Fibroblast of lung (primary cell): Measurements from ENCODE around the gene HIC2. TPM values are rescaled to one million over a fixed set of nuclear protein-coding genes. Genes with fewer than 3 reads are reported as not detected.

Source experiments
- DNase-seq, 2 donors: peaks; one replicate each; pipeline versions ENCODE4 v3.0.0 to v3.0.0-alpha.2; 2010; ENCODE audit warnings: low read depth in 2 of 2
- H2AFZ ChIP-seq: 2 replicates; pipeline ENCODE4 v1.5.1; 2012; ENCODE audit warnings: low read length, control low read depth, inconsistent platforms
- H3K27ac ChIP-seq: 2 replicates; pipeline ENCODE4 v1.5.1; 2011; ENCODE audit warnings: low read length, control low read depth; ENCODE audit not compliant: insufficient read depth
- H3K27me3 ChIP-seq: 2 replicates; pipeline ENCODE4 v1.5.1; 2011; ENCODE audit warnings: mild to moderate bottlenecking, low read length; ENCODE audit not compliant: control insufficient read depth, insufficient read depth
- H3K36me3 ChIP-seq: 2 replicates; pipeline ENCODE4 v1.5.1; 2011; ENCODE audit warnings: low read length; ENCODE audit not compliant: control insufficient read depth, insufficient read depth
- H3K4me1 ChIP-seq: 2 replicates; pipeline ENCODE4 v1.5.1; 2011; ENCODE audit warnings: low read length; ENCODE audit not compliant: control insufficient read depth, insufficient read depth; ENCODE audit errors: extremely low read depth
- H3K4me2 ChIP-seq: 2 replicates; pipeline ENCODE4 v1.5.1; 2011; ENCODE audit warnings: low read length, control low read depth; ENCODE audit not compliant: insufficient read depth; ENCODE audit errors: extremely low read depth
- H3K4me3 ChIP-seq, 4 experiments: fragments of 200-600 bp in 1 of 4; sonication (generic) in 1 of 4; replicated peaks in 1 of 4; 2 replicates each; pipeline ENCODE4 v1.5.1; 2011 to 2016; ENCODE audit warnings: low read length in 4 of 4, low read depth in 3 of 4, mild to moderate bottlenecking in 3 of 4, control low read depth in 2 of 4, inconsistent platforms in 1 of 4, mixed read lengths in 1 of 4; ENCODE audit not compliant: insufficient read depth in 1 of 4; ENCODE audit errors: control extremely low read depth in 1 of 4
- H3K79me2 ChIP-seq: 2 replicates; pipeline ENCODE4 v1.5.1; 2012; ENCODE audit warnings: mild to moderate bottlenecking, low read length, inconsistent platforms; ENCODE audit not compliant: control insufficient read depth, insufficient read depth
- H3K9ac ChIP-seq: 2 replicates; pipeline ENCODE4 v1.5.1; 2011; ENCODE audit warnings: mild to moderate bottlenecking, low read length, control low read depth; ENCODE audit not compliant: insufficient read depth
- H3K9me3 ChIP-seq: 2 replicates; pipeline ENCODE4 v1.5.1; 2012; ENCODE audit warnings: low read depth, low read length; ENCODE audit not compliant: control insufficient read depth, insufficient read depth
- H4K20me1 ChIP-seq: 2 replicates; pipeline ENCODE4 v1.5.1; 2011; ENCODE audit warnings: low read length; ENCODE audit not compliant: control insufficient read depth, insufficient read depth; ENCODE audit errors: extremely low read depth
- EZH2 ChIP-seq: IDR thresholded peaks from 2 replicates; pipeline ENCODE4 v1.5.1; 2012; ENCODE audit warnings: low read length, control low read depth, mild to moderate bottlenecking; ENCODE audit errors: missing control alignments
- polyA plus RNA-seq, 2 donors: library from polyadenylated mRNA; depleted of rRNA in 1 of 2; stranded (reverse) in 1 of 2; unstranded in 1 of 2; fragments of >200 nt; gene quantifications; 2 replicates each; pipeline ENCODE4 v1.2.1, GENCODE V29; 2011 to 2012; ENCODE audit warnings: missing spikeins in 1 of 2
- total RNA-seq: library from RNA; depleted of rRNA; stranded (reverse); fragments of >200 nt; gene quantifications from 2 replicates; pipeline ENCODE4 v1.2.1, GENCODE V29; 2014
- TF ChIP-seq, protein P1 (sequence below), 2 donors: IDR thresholded peaks in 1 of 2; conservative IDR thresholded peaks in 1 of 2; 1 replicate in 1 of 2; 2 replicates in 1 of 2; pipeline ENCODE4 v1.5.1; 2011 to 2012; ENCODE audit warnings: low read length in 2 of 2, control low read depth in 1 of 2, inconsistent platforms in 1 of 2, low read depth in 1 of 2, mild to moderate bottlenecking in 1 of 2

The HIC2 gene
- total and polyA plus RNA-seq, 2 donors (not counting 1 experiment from before 2014, with no cell fraction given): 0.70 to 2.3 TPM

DNA sequence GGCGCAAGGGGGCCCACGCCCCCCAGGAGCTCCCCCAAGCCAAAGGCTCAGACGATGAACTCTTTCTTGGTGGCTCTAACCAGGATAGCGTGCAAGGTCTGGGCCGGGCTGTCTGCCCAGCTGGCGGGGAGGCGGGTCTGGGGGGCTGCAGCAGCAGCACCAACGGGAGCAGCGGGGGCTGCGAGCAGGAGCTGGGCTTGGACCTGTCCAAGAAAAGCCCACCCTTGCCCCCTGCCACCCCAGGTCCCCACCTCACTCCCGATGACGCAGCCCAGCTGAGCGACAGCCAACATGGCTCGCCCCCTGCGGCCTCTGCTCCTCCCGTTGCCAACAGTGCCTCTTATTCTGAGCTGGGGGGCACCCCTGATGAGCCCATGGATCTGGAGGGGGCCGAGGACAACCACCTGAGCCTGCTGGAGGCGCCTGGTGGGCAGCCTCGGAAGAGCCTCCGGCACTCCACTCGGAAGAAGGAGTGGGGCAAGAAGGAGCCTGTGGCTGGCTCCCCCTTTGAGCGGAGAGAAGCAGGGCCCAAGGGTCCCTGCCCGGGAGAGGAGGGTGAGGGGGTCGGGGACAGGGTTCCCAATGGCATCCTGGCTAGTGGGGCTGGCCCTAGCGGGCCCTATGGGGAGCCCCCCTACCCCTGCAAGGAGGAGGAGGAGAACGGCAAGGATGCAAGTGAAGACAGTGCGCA lies 28.4 kb downstream of the HIC2 start:
- no peak for TF ChIP-seq EZH2
- TF ChIP-seq, protein P1, sequence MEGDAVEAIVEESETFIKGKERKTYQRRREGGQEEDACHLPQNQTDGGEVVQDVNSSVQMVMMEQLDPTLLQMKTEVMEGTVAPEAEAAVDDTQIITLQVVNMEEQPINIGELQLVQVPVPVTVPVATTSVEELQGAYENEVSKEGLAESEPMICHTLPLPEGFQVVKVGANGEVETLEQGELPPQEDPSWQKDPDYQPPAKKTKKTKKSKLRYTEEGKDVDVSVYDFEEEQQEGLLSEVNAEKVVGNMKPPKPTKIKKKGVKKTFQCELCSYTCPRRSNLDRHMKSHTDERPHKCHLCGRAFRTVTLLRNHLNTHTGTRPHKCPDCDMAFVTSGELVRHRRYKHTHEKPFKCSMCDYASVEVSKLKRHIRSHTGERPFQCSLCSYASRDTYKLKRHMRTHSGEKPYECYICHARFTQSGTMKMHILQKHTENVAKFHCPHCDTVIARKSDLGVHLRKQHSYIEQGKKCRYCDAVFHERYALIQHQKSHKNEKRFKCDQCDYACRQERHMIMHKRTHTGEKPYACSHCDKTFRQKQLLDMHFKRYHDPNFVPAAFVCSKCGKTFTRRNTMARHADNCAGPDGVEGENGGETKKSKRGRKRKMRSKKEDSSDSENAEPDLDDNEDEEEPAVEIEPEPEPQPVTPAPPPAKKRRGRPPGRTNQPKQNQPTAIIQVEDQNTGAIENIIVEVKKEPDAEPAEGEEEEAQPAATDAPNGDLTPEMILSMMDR (conservative IDR thresholded peaks at IDR 0.05 in 1 of 2, IDR thresholded peaks at IDR 0.05 in 1 of 2; ENCODE audit: low read depth in 1 of 2, low read length in 2 of 2): no peak
- H3K4me3 ChIP-seq: no peak overlapping the region
- H3K79me2 ChIP-seq: no peaks in the 10 kb centered on the region
- peaks cover 14% of the 10 kb centered on the region for H3K36me3 ChIP-seq
- H3K9me3 ChIP-seq: no peaks in the 10 kb centered on the region
- no peak for DNase-seq
- H3K27me3 ChIP-seq: no peaks in the 10 kb centered on the region
- no peaks in the 10 kb centered on the region for H3K4me1 ChIP-seq
- no peaks in the 10 kb centered on the region for H4K20me1 ChIP-seq
- no peak overlapping the region for H3K27ac ChIP-seq
- H3K4me2 ChIP-seq: no peak overlapping the region
- H2AFZ ChIP-seq: no peak overlapping the region
- H3K9ac ChIP-seq: no peak overlapping the region

DNA sequence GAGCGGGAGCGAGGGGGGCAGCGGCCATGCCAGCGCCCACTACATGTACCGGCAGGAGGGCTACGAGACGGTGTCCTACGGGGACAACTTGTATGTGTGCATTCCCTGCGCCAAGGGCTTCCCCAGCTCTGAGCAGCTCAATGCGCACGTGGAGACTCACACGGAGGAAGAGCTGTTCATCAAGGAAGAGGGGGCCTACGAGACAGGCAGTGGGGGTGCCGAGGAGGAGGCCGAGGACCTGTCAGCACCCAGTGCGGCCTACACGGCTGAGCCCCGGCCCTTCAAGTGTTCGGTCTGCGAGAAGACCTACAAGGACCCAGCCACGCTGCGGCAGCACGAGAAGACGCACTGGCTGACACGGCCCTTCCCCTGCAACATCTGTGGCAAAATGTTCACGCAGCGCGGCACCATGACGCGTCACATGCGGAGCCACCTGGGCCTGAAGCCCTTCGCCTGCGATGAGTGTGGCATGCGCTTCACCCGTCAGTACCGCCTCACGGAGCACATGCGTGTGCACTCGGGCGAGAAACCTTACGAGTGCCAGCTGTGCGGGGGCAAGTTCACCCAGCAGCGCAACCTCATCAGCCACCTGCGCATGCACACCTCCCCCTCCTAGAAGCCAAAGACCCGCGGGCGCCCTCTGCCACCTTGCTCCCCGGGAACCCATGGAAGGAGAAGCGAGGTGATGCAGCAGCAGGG lies 29.1 kb downstream of the HIC2 start:
- TF ChIP-seq EZH2: no peak
- TF ChIP-seq, protein P1 (conservative IDR thresholded peaks at IDR 0.05 in 1 of 2, IDR thresholded peaks at IDR 0.05 in 1 of 2; ENCODE audit: low read depth in 1 of 2, low read length in 2 of 2): no peak
- Histone ChIP-seq H2AFZ (no peak overlapping the region), H3K4me3 (no peak overlapping the region), H3K27ac (no peak overlapping the region), H3K4me1 (no peaks in the 10 kb centered on the region), H3K4me2 (no peak overlapping the region), H3K79me2 (no peaks in the 10 kb centered on the region), H3K9ac (no peak overlapping the region), H3K36me3 (peaks cover 14% of the 10 kb centered on the region), H3K27me3 (no peaks in the 10 kb centered on the region), H4K20me1 (no peaks in the 10 kb centered on the region), H3K9me3 (no peaks in the 10 kb centered on the region)
- no peak for DNase-seq

DNA sequence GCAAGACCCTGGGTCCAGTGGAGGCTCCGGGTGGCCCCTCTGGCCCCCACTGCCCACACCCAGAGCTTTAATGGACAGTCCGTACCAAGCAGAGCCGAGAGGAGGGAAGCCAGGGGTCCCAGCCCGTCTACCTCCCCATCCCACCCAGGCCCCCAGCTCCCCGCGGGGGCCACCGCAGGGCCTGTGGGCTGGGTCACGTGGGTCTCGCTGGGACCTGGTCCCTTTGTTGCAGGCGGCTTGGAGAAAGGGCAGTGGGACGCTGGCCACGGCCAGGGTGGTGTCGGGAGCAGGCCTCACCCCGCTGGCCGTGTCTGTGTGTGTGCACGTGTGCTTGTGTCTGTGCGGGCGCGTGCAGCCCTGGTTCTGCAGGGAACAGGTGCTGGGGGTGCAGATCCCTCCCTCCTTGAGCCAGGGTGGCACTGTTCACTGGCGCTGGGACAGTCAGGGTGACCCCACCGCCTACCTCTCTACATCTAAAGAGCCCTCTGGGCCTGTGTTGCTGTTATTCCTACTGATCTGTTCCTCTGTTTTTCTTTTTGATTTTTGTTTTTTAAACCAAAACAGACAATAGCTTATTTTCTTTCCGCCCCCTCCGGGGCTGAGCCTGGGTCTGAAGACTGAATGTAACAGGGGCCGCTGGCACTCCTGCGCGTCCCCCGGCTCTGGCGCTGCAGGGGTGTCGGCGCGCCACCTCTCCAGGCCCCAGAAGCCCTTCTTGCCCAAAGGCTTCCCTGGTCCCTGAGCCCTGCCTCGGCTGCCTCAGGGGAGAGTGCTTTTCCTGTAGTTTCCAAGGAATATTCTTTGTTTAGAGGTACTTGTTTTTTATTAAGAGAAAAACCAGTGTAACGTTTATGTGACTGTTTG lies 29.9 kb downstream of the HIC2 start:
- no peak for DNase-seq
- no peak overlapping the region for H3K27ac ChIP-seq
- no peaks in the 10 kb centered on the region for H3K79me2 ChIP-seq
- no peak for TF ChIP-seq EZH2
- TF ChIP-seq, protein P1 (conservative IDR thresholded peaks at IDR 0.05 in 1 of 2, IDR thresholded peaks at IDR 0.05 in 1 of 2; ENCODE audit: low read depth in 1 of 2, low read length in 2 of 2): no peak
- no peaks in the 10 kb centered on the region for H3K4me1 ChIP-seq
- H3K27me3 ChIP-seq: no peaks in the 10 kb centered on the region
- no peak overlapping the region for H3K4me2 ChIP-seq
- no peaks in the 10 kb centered on the region for H3K9me3 ChIP-seq
- H3K4me3 ChIP-seq: no peak overlapping the region
- peaks cover 14% of the 10 kb centered on the region for H3K36me3 ChIP-seq
- H3K9ac ChIP-seq: no peak overlapping the region
- H4K20me1 ChIP-seq: no peaks in the 10 kb centered on the region
- no peak overlapping the region for H2AFZ ChIP-seq
